Upper lobe of right lung (tissue), 1 donor: ENCODE results near the gene NELL2. TPM values are rescaled to one million over a fixed set of nuclear protein-coding genes. Genes with fewer than 3 reads are reported as not detected.
"Not testable (repeated sequence)": the region's sequence is repeated elsewhere in the genome, so short reads cannot be mapped to it uniquely, and the experiment has no call there.

Experiments used
- ATAC-seq: fragments of 200-7000 bp; cut with Tn5 transposase; one replicate; pipeline ENCODE4 v1.9.1; 2020; ENCODE audit warnings: mild to moderate bottlenecking, moderate library complexity
- DNase-seq: peaks from one replicate; pipeline ENCODE4 v3.0.0-alpha.2; 2020
- H3K27ac ChIP-seq: fragments of 200-600 bp; one replicate; pipeline ENCODE4 v1.8.0; 2022
- H3K27me3 ChIP-seq: fragments of 200-600 bp; one replicate; pipeline ENCODE4 v1.8.0; 2022; ENCODE audit warnings: mild to moderate bottlenecking
- H3K36me3 ChIP-seq: fragments of 200-600 bp; one replicate; pipeline ENCODE4 v1.8.0; 2022
- H3K4me1 ChIP-seq: fragments of 200-600 bp; one replicate; pipeline ENCODE4 v1.8.0; 2022
- H3K4me3 ChIP-seq: fragments of 200-600 bp; one replicate; pipeline ENCODE4 v1.8.0; 2022; ENCODE audit warnings: mild to moderate bottlenecking
- H3K9me3 ChIP-seq: fragments of 200-600 bp; one replicate; pipeline ENCODE4 v1.8.0; 2022
- CTCF ChIP-seq: fragments of 200-600 bp; IDR thresholded peaks from one replicate; pipeline ENCODE4 v1.8.0; 2022; ENCODE audit warnings: antibody characterized with exemption
- intact Hi-C: fragments of 100-400 bp; cut with DNase I; formaldehyde crosslinking; loops from one replicate; pipeline ENCODE4 v1.11.0; 2022
- total RNA-seq: library from RNA; stranded (reverse); fragmentation: NEBNext Ultra II Directional; extraction: Animal tissue kit (Norgen Biotek cat#: 25700); gene quantifications from one replicate; pipeline ENCODE4 v1.2.1, GENCODE V29; 2021
- donor health status: DM: no; HTN: yes; CAD: no; lungs with severe emphysema.

The NELL2 gene
- total RNA-seq, 1 donor from 2014 or later = 1.6 TPM

GRCh38 chr12:44763021-44763420, 113.1 kb downstream of the NELL2 start:
- Histone ChIP-seq H3K27me3 (no peaks in the 10 kb centered on the region), H3K4me3 (no peak overlapping the region), H3K4me1 (no peaks in the 10 kb centered on the region), H3K36me3 (no peaks in the 10 kb centered on the region), H3K9me3 (no peaks in the 10 kb centered on the region), H3K27ac (no peak overlapping the region)
- TF ChIP-seq CTCF = no peak
- intact Hi-C loops = no loop called here
- DNase-seq (no peak), ATAC-seq (no peak)

- Histone ChIP-seq H3K9me3 (no peaks in the 10 kb centered on the region), H3K4me3 (no peak overlapping the region), H3K27ac (no peak overlapping the region), H3K36me3 (no peaks in the 10 kb centered on the region), H3K4me1 (no peaks in the 10 kb centered on the region), H3K27me3 (no peaks in the 10 kb centered on the region)
- intact Hi-C loops = no loop called here
- TF ChIP-seq CTCF = no peak
- ATAC-seq = no peak
- no peak for DNase-seq
Observed at GRCh38 chr12:44759289-44759688, 116.8 kb downstream of the NELL2 start.

- H3K36me3 ChIP-seq = no peaks in the 10 kb centered on the region
- no peak overlapping the region for H3K4me3 ChIP-seq
- TF ChIP-seq CTCF = no peak
- no peak for DNase-seq
- no peak for ATAC-seq
- no peak overlapping the region for H3K27ac ChIP-seq
- H3K27me3 ChIP-seq = no peaks in the 10 kb centered on the region
- H3K9me3 ChIP-seq = no peaks in the 10 kb centered on the region
- no peaks in the 10 kb centered on the region for H3K4me1 ChIP-seq
- intact Hi-C loops = no loop called here
Observed at GRCh38 chr12:44750468-44750867, 125.6 kb downstream of the NELL2 start.

- ATAC-seq (no peak), DNase-seq (no peak)
- Histone ChIP-seq H3K27ac (no peak overlapping the region), H3K4me3 (no peak overlapping the region), H3K4me1 (no peaks in the 10 kb centered on the region), H3K9me3 (no peaks in the 10 kb centered on the region), H3K36me3 (no peaks in the 10 kb centered on the region), H3K27me3 (no peaks in the 10 kb centered on the region)
- intact Hi-C loops = no loop called here
- TF ChIP-seq CTCF = no peak
Observed at GRCh38 chr12:44749566-44749965, 126.5 kb downstream of the NELL2 start.

GRCh38 chr12:44748950-44749468, 127.1 kb downstream of the NELL2 start:
- ATAC-seq = no peak
- no peak for DNase-seq

GRCh38 chr12:44741292-44741980, 134.7 kb downstream of the NELL2 start:
- H3K4me3 ChIP-seq, H3K27me3 ChIP-seq, H3K4me1 ChIP-seq, H3K9me3 ChIP-seq, DNase-seq, H3K36me3 ChIP-seq, H3K27ac ChIP-seq, intact Hi-C loops, ATAC-seq: not testable (repeated sequence)

More at GRCh38 chr12:44748950-44749468, 127.1 kb downstream of the NELL2 start:
- no peaks in the 10 kb centered on the region for H3K9me3 ChIP-seq
- no peak overlapping the region for H3K27ac ChIP-seq
- H3K4me1 ChIP-seq = no peaks in the 10 kb centered on the region
- no peak overlapping the region for H3K4me3 ChIP-seq
- H3K27me3 ChIP-seq = no peaks in the 10 kb centered on the region
- no peak for TF ChIP-seq CTCF
- intact Hi-C loops = no loop called here
- no peaks in the 10 kb centered on the region for H3K36me3 ChIP-seq
